Natural killer cell treated with Interleukin-12 subunit alpha and Interleukin-12 subunit beta and Interleukin-15 and Interleukin-18, amount 100 ng/mL, for 72 hours (primary cell): ENCODE results near the gene SERP2. TPM values are rescaled to one million over a fixed set of nuclear protein-coding genes. Genes with fewer than 3 reads are reported as not detected.

Source experiments
- ATAC-seq, 2 donors: fragments of 150-1000 bp; cut with Tn5 transposase in 1 of 2; sonication (Bioruptor Pico), chemical (Tn5 transposase) in 1 of 2; 2 replicates each; pipeline ENCODE4 v1.10.0; 2021
- DNase-seq: peaks from one replicate; pipeline ENCODE4 v3.0.0; 2022; ENCODE audit warnings: low spot score
- H3K27ac Mint-ChIP-seq, 2 donors: 1 replicate in 1 of 2; 2 replicates in 1 of 2; pipeline ENCODE4 v1.8.0; 2022; ENCODE audit warnings: mixed read lengths in 2 of 2, mild to moderate bottlenecking in 1 of 2, moderate library complexity in 1 of 2
- H3K27me3 Mint-ChIP-seq, 2 donors: 1 replicate in 1 of 2; 2 replicates in 1 of 2; pipeline ENCODE4 v1.8.0; 2022; ENCODE audit warnings: mixed read lengths in 2 of 2
- H3K36me3 Mint-ChIP-seq: one replicate; pipeline ENCODE4 v1.8.0; 2022; ENCODE audit warnings: mixed read lengths
- H3K4me1 Mint-ChIP-seq, 2 donors: 1 replicate in 1 of 2; 2 replicates in 1 of 2; pipeline ENCODE4 v1.8.0; 2022; ENCODE audit warnings: low read depth in 2 of 2, mixed read lengths in 2 of 2, mild to moderate bottlenecking in 1 of 2
- H3K4me3 Mint-ChIP-seq: one replicate; pipeline ENCODE4 v1.8.0; 2022; ENCODE audit warnings: mixed read lengths
- H3K9me3 Mint-ChIP-seq: 2 replicates; pipeline ENCODE4 v1.8.0; 2022; ENCODE audit warnings: mixed read lengths
- total RNA-seq, 2 donors: library from RNA; stranded (reverse); gene quantifications; one replicate each; pipeline ENCODE4 v1.2.3, GENCODE V29; 2022

SERP2 gene
- total RNA-seq, 2 donors from 2014 or later, result 3.8 to 9.1 TPM

DNA sequence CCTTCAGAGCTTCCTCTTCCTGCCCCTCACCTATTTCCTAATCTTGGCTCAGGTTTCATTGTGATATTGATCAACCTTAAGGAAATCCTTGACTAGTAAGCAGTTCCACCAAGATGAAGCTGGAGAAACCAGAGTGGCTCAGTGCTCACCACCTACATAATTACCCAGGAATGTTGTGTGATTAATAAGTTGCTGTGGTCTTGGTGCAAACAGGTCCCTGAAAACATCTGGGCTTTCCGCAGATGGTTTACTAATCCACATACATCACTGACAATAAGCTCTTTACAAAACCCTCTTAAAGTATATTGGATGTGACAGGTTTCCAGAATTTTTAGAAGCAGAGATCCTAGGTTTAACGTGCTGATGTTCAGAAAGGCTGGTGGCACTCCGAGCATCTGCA, 8.6 kb upstream of the SERP2 start:
- no peaks in the 10 kb centered on the region for H3K9me3 Mint-ChIP-seq
- no peak for DNase-seq
- no peaks in the 10 kb centered on the region for H3K36me3 Mint-ChIP-seq

GRCh38 chr13:44365899-44366298, 7.7 kb upstream of the SERP2 start:
- Mint-ChIP-seq H3K36me3 (no peaks in the 10 kb centered on the region), H3K27ac (no peak overlapping the region), H3K9me3 (no peaks in the 10 kb centered on the region), H3K4me3 (no peak overlapping the region), H3K27me3 (peaks cover 3 to 8% of the 10 kb centered on the region in 2 donors), H3K4me1 (peaks cover 0 to 5% of the 10 kb centered on the region in 2 donors)
- DNase-seq (no peak), ATAC-seq (no peak)

More for the DNA sequence above, 8.6 kb upstream of the SERP2 start:
- no peak for ATAC-seq
- no peak overlapping the region for H3K27ac Mint-ChIP-seq
- peaks cover 3 to 7% of the 10 kb centered on the region in 2 donors for H3K27me3 Mint-ChIP-seq
- peaks cover 0 to 5% of the 10 kb centered on the region in 2 donors for H3K4me1 Mint-ChIP-seq
- H3K4me3 Mint-ChIP-seq, result no peak overlapping the region

DNA sequence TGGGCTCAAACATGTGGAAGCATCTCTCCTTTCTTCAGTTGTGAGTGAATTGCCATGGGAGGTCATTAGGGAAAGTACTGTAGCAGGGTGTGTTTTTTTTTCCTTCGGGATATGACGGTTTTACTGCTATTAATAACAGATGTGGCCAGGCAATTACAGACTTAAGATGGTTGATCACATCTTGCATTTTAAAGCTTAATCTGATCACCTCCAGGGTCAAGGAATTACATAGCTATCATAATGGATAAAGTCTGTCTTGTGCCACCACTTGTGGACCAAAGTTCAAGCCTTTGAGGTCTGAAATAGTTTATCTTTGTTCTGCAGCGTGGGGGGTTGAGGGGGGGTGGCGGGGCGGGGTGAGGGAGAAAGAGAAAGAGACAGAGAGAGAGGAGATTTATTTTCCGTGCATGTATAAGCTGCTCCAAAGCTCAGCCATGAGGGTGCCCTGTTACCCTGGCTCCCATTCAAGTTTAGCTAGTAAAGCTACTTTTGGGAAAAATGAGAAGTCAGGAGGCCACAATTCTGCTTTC, 5.5 kb upstream of the SERP2 start:
- no peaks in the 10 kb centered on the region for H3K9me3 Mint-ChIP-seq
- DNase-seq, result no peak

DNA sequence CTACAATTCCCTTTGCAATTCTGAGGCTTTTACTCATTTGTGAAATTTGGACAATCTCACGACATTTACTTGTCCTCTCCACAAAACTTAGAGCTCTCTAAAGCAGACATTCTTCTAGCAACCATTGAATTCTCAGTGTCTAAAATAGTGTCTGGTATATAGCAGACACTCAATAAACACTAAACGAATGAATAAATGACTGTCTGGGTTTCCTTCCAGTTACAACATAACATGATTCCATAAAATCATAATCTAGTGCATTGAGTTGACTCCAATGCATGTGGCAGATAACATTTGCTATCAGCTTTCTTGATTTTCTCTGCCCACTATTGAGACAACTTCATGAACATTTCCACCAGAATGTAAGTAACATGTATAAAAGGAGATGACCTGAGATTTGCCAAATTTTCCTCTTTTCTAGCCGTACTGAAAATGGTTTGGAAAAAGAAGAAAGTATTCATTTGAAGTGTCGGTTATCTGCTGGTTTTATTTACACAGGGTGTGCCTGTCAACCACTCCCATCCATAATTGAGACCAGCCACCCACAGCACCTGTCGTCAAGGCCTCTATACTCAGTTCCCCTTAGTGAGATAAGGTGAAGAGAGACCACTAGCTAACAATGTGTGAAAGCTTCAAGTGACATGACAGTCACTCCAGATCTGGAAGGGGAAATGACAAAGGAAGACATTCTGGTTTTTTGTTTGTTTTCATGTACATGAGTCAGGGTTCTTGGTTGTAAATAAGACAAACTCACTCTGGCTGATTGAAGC, 4.8 kb upstream of the SERP2 start:
- Mint-ChIP-seq H3K9me3 (no peaks in the 10 kb centered on the region), H3K4me1 (peaks cover 0 to 10% of the 10 kb centered on the region in 2 donors), H3K36me3 (no peaks in the 10 kb centered on the region), H3K27me3 (peaks cover 0 to 11% of the 10 kb centered on the region in 2 donors), H3K4me3 (no peak overlapping the region), H3K27ac (no peak overlapping the region)
- DNase-seq (no peak), ATAC-seq (no peak)

More for the DNA sequence above, 5.5 kb upstream of the SERP2 start:
- no peak for ATAC-seq
- Mint-ChIP-seq H3K27me3 (peaks cover 0 to 11% of the 10 kb centered on the region in 2 donors), H3K36me3 (no peaks in the 10 kb centered on the region), H3K4me1 (peaks cover 0 to 9% of the 10 kb centered on the region in 2 donors), H3K4me3 (no peak overlapping the region), H3K27ac (no peak overlapping the region)

DNA sequence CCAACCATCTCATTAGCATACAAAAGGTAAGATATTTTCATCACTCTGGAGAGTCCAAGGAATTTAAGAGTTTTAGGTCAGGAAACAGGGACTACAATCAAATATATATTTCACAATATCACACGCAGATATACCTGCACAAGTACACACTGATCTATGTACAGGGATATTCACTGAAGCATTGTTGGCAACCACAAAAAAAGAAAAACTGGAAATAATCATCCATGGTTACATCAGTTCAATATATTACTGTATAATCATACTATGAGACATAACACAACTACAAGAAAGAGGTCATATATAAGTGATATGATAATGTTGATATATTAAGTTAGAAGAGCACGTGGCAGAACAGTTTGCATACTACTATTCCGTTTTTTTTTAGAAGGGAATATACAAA, 2.2 kb upstream of the SERP2 start:
- Mint-ChIP-seq H3K27me3 (peaks cover 3 to 18% of the 10 kb centered on the region in 2 donors), H3K27ac (no peak overlapping the region), H3K36me3 (peaks cover 6% of the 10 kb centered on the region), H3K4me3 (no peak overlapping the region), H3K9me3 (no peaks in the 10 kb centered on the region), H3K4me1 (peaks cover 5 to 16% of the 10 kb centered on the region in 2 donors)
- DNase-seq (no peak), ATAC-seq (no peak)

GRCh38 chr13:44373247-44373600, 400 bp upstream of the SERP2 start:
- H3K4me3 Mint-ChIP-seq, result peak overlapping the region; percentile 53

DNA sequence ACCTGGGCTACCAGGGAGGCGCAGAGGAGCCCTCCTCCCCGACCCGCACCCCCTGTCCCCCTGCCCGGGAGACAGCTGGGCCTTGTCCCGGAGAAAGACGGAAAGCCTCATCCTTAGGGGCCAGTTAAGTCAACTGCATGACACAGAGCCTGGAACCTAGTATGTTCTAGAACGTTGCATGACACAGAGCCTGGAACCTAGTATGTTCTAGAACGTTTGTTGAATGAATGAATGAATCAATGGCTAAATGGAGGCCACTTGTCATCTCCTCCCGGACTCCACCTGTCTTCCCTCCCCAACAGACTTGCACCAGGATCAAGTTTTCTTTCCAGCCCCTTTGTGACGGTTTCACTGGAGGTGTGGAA, 706 bp downstream of the SERP2 start:
- DNase-seq (no peak), ATAC-seq (no peak)
- Mint-ChIP-seq H3K36me3 (peaks cover 6% of the 10 kb centered on the region), H3K27ac (peak overlapping the region in 1 of 2 donors; percentile 71), H3K27me3 (peaks cover 3 to 18% of the 10 kb centered on the region in 2 donors), H3K9me3 (no peaks in the 10 kb centered on the region), H3K4me3 (peak overlapping the region; percentile 76), H3K4me1 (peaks cover 5 to 12% of the 10 kb centered on the region in 2 donors)

More at GRCh38 chr13:44373247-44373600, 400 bp upstream of the SERP2 start:
- no peak for DNase-seq
- peaks cover 5 to 16% of the 10 kb centered on the region in 2 donors for H3K4me1 Mint-ChIP-seq
- no peaks in the 10 kb centered on the region for H3K9me3 Mint-ChIP-seq
- peak in 1 of 2 donors; percentile 7 for ATAC-seq
- peaks cover 6% of the 10 kb centered on the region for H3K36me3 Mint-ChIP-seq
- peaks cover 3 to 18% of the 10 kb centered on the region in 2 donors for H3K27me3 Mint-ChIP-seq
- H3K27ac Mint-ChIP-seq, result no peak overlapping the region

- Mint-ChIP-seq H3K4me1 (peaks cover 5 to 7% of the 10 kb centered on the region in 2 donors), H3K27me3 (peaks cover 3 to 7% of the 10 kb centered on the region in 2 donors), H3K4me3 (no peak overlapping the region), H3K9me3 (no peaks in the 10 kb centered on the region), H3K36me3 (peaks cover 6% of the 10 kb centered on the region), H3K27ac (no peak overlapping the region)
- DNase-seq, result no peak
- ATAC-seq, result no peak
Observed at GRCh38 chr13:44378277-44378676, 4.7 kb downstream of the SERP2 start.

DNA sequence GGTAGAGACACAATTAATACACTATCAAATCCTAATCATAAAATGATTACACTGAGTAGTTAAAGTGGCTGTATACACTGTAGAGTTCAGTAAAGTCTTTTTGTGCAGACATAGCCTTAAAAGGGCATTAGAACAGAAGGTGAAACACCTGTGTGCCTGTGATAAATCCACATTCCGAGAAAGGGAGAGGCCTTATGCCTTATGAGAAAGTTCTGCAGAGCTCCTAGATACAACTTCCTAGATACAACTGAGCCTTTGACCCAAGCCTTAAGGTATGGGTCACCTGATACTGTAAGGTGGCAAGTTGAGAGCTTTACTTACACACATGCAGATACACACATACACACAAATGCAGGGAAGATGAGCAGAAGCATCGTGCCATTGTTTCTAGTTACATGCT, 6.3 kb downstream of the SERP2 start:
- peaks cover 1% of the 10 kb centered on the region for H3K36me3 Mint-ChIP-seq
- no peaks in the 10 kb centered on the region for H3K9me3 Mint-ChIP-seq
- H3K27ac Mint-ChIP-seq, result no peak overlapping the region
- DNase-seq, result no peak
- no peak for ATAC-seq
- no peak overlapping the region for H3K4me3 Mint-ChIP-seq
- H3K4me1 Mint-ChIP-seq, result peaks cover under 1 to 2% of the 10 kb centered on the region in 2 donors
- H3K27me3 Mint-ChIP-seq, result peaks cover 0 to 2% of the 10 kb centered on the region in 2 donors

DNA sequence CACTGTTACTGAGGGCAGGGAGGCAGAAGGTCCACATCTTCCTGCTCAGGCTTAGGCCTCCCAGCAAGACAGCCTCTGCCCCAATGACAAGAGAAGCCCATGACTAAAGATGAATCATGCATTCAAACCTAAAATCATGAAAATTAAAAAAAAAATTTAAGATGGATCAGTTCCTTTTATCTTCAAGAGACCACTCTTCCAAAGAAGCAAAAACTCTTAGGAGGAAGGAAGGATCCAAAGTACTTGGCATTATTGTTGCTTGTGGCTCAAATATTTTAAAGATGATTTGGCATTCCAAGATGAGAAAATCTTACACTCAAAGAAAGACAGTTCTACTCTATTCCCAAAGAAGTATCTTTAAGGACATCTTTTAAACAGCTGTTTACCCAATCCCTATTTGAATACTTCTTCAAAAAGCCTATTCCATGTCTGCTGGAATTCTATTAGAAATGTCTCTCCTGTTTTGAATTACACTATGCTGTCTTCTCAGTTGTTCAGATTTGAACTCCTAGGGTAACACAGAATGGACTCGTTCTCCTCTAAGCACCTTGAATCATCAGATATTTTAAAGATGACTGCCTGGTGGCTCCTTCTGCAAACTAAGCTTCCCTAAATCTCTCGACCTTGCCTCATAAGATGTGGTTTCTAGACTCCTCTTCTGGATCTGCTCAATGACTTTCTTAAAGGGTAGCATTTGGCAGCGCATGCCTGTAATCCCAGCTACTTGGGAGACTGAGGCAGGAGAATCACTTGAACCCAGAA, 7.0 kb downstream of the SERP2 start:
- Mint-ChIP-seq H3K4me3 (no peak overlapping the region), H3K27me3 (no peaks in the 10 kb centered on the region), H3K27ac (no peak overlapping the region), H3K9me3 (no peaks in the 10 kb centered on the region), H3K36me3 (no peaks in the 10 kb centered on the region), H3K4me1 (no peaks in the 10 kb centered on the region)
- DNase-seq (no peak), ATAC-seq (no peak)

- no peaks in the 10 kb centered on the region for H3K9me3 Mint-ChIP-seq
- no peaks in the 10 kb centered on the region for H3K27me3 Mint-ChIP-seq
- DNase-seq (no peak), ATAC-seq (no peak)
- no peak overlapping the region for H3K4me3 Mint-ChIP-seq
- no peaks in the 10 kb centered on the region for H3K4me1 Mint-ChIP-seq
- no peaks in the 10 kb centered on the region for H3K36me3 Mint-ChIP-seq
- H3K27ac Mint-ChIP-seq, result no peak overlapping the region
Observed at GRCh38 chr13:44382635-44383145, 9.1 kb downstream of the SERP2 start.

DNA sequence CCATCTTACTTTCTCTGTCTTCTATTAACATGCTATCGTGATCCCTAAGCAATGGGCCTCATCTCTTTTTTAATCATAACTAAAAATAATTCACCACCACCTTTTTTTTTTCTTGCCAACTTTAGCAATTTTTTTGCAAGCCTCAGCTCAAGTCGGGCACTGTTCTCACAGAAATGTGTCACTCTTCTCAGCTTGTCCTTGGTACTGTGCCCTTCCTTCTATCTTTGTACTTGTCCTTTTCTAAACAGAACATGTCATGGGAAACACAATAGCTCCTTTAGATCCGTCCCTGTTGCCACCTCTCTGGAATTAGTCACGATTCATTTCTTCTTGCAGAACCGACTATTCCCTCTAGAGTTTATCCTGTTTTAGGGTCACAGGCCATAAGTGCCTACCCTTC, 10.3 kb downstream of the SERP2 start:
- DNase-seq (no peak), ATAC-seq (no peak)
- Mint-ChIP-seq H3K27me3 (no peaks in the 10 kb centered on the region), H3K4me1 (no peaks in the 10 kb centered on the region), H3K9me3 (no peaks in the 10 kb centered on the region), H3K36me3 (no peaks in the 10 kb centered on the region), H3K27ac (no peak overlapping the region), H3K4me3 (no peak overlapping the region)

DNA sequence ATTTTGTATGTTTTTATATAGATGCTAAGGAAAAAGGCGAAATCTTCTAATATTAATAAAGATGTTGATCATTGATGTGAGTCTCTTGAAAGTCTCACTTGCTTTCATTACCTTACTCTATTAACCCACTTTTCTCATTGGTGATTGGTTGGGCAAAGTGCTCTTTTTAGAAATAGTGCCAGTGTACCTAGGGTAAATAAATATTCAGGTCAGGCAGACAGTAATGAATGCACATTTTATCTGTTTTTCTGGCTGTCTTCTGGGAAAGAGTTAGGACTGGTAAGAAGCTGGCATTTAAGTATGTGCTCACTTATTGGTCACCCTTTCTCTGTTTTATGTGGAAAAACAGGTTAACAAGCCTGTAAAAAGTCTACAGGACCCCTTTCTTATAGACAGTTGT, 11.2 kb downstream of the SERP2 start:
- DNase-seq (no peak), ATAC-seq (no peak)
- H3K27me3 Mint-ChIP-seq, result no peaks in the 10 kb centered on the region
- no peaks in the 10 kb centered on the region for H3K4me1 Mint-ChIP-seq
- H3K27ac Mint-ChIP-seq, result no peak overlapping the region
- no peaks in the 10 kb centered on the region for H3K36me3 Mint-ChIP-seq
- H3K9me3 Mint-ChIP-seq, result no peaks in the 10 kb centered on the region
- no peak overlapping the region for H3K4me3 Mint-ChIP-seq

DNA sequence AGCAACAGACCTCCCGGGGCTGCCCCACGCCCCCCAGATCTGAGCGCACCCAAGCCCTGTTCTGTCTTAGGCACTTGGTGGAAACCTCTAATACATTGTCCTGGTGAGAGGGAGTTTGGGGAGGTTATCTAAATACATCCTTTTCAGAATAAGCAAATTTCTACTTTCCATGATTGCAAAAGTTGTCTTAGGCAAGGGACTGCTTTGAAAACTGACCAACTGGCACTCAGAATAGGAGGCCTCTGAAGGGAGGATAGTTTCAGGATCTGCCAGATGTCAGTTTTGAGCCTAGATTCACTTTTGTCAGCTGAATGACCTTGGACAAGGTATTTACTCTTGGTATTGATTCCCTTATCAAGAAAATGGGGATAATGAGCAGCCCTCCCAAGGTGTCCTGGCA, 11.8 kb downstream of the SERP2 start:
- no peak overlapping the region for H3K27ac Mint-ChIP-seq
- H3K9me3 Mint-ChIP-seq, result no peaks in the 10 kb centered on the region
- no peak for DNase-seq
- H3K36me3 Mint-ChIP-seq, result no peaks in the 10 kb centered on the region
- no peaks in the 10 kb centered on the region for H3K4me1 Mint-ChIP-seq
- no peak overlapping the region for H3K4me3 Mint-ChIP-seq
- peak in 1 of 2 donors; percentile 43 for ATAC-seq
- H3K27me3 Mint-ChIP-seq, result no peaks in the 10 kb centered on the region
